ENCODE data around the gene FKBP9.

FKBP9 gene

DNA sequence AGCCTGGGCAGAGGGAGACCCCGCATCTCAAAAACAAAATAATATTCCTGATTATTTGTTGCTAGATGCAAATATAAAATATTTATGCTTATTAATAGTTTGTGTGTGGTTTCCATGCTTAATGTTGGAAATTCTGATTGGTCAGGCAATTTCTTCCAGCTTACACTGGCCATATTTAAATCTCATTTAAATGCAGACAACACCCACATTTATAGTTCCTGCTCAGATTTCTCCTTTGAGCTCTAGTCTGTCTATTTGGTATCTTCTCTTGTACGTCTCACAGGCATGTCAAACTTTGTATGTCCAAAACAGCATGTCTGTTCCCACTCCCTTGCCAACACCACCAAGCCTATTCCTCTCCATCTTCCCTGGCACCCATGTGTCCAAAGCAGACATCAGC, 52.5 kb downstream of the FKBP9 start:
- no peak for DNase-seq

GRCh38 chr7:33012364-33012763, 55.1 kb downstream of the FKBP9 start:
- no peak for DNase-seq

GRCh38 chr7:33024189-33024757, 67.0 kb downstream of the FKBP9 start:
- no peak for DNase-seq

DNA sequence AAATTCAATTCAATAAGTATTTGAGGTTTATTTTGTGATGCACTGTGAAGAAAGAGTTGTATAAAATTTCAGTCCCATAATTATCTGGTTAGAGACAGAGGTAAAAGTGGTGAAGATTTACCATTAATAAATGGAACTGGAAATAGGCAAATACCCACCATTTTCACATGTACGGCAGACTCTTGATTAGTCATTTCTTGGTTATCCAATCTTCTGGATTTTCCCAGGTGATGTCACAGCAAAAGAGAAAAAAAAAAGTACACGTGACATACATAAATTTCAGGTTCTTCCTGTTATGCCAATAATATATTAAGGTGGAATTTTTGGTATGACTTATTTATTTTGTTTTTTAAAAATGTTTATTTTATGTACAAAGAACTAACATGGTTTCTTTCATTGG, 78.5 kb downstream of the FKBP9 start:
- DNase-seq, result no peak

- no peak for DNase-seq
Observed at GRCh38 chr7:33038639-33039038, 81.4 kb downstream of the FKBP9 start.

- DNase-seq, result no peak
Observed at GRCh38 chr7:33039257-33039902, 82.1 kb downstream of the FKBP9 start.

DNA sequence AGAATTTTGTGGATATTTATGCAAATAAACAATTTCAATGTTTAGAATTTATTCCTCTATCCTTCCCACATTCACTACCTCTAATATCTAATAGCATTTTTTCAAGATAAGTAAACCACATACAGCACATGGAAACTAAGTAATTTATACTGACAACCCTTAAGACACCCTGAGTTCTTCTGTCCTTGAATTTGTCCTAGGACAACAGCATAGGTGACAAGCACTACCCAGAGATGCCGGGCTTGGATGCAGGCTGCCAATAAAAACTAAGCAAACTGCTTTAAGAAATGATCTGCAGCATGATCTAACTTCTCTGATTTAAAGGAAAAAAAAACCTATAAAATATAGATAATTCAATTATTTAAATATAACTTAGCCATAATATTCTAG, 82.7 kb downstream of the FKBP9 start:
- no peak for DNase-seq

DNA sequence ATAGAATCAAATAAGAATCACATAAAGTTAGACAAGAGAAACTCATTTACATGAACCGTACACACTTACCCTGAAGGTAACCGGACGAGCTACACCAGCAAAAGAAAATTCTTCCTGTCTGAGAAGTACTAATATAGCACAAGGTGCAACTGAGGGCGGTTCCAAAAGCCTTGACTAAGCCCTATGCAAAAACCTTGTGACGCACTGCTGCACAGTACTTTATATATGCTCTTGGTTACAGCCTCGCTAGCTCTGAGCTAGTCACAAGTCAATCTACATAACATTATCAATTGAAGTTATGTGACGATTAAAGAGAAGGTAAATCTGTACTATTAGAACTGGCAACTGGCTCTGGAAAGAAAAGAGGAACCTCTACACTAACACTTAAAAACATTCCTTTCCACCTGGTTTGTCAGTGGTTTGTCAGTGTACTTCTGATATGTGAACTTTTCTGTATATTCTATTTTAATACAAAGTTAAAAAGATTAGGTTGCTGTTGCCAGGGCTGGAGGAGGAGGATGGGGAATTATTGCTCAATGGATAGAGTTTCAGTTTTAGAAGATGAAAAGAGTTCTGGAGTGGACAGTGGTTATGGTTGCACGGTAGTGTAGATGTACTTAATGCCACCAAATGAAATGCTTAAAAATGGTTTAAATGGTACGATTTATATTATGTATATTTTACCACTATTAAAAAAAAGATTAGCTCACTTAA, 83.7 kb downstream of the FKBP9 start:
- no peak for DNase-seq

DNA sequence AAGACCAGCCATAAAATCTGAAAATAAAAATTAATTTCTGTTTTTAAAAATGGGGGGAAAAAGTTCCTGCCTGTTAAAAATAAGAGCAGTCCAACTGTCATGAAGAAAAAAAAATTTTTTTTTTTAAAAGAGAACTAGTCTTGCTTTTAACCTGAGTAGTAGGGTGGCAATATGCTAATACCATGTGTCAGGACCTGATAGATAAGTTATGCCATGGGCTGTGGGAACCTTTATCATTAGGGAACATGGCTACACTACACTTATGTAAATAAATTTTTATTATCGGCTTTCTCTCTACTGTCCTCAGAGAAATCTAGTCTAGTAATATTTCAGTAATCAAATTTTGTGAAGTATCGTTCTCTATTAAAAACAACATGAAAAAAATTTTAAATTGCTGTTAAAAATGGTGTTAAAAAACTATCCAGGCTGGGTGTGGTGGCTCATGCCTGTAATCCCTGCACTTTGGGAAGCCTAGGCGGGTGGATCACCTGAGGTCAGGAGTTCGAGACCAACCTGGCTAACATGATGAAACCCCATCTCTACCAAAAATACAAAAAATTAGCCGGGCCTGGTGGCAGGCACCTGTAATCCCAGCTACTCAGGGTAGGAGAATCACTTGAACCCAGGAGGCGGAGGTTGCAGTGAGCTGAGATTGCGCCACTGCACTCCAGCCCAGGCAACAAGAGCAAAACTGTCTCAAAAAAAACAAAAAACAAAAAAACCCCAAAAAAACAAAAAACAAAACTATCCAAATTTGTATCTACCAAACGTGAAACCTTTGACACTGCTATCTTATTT, 84.6 kb downstream of the FKBP9 start:
- DNase-seq, result no peak

DNA sequence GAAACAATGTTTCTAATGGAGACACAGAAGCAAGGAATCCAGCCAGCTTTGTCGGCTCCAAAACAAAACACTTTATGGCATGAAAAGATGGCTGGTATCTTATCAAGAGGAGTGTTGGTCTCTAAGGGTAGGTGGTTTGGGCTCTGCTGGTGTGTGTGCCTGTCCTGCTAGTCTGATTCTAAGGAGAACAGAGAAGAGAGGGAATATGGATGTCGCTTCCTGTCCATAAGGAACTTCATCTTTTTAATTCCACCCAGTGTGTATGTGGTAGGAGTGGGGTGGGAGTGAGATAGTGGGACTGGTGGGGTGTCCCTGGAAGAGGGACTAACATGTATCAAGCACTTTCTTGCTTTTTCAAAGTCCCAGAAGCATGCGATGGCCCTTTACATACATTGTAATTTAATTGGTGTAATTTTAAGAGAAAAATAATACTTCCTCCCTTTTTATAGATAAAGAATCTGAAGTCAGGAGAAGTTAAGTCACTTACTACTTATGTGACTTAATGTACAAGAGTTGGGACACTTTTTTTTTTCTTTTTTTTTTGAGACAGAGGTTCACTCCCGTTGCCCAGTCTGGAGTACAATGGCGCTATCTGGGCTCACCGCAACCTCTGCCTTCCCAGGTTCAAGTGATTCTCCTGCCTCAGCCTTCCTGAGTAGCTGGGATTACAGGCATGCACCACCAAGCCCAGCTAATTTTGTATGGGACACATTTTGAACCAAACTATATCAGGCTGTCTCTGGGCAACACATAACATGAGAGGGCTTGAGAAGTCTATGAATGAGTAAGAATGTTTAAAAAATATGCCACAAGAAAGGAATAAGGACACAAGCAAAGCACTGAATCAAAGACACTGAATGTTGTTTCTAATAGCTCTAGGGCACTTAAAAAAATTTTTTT, 86.5 kb downstream of the FKBP9 start:
- no peak for DNase-seq

- no peak for DNase-seq
Observed at GRCh38 chr7:33044401-33044718, 87.1 kb downstream of the FKBP9 start.

DNA sequence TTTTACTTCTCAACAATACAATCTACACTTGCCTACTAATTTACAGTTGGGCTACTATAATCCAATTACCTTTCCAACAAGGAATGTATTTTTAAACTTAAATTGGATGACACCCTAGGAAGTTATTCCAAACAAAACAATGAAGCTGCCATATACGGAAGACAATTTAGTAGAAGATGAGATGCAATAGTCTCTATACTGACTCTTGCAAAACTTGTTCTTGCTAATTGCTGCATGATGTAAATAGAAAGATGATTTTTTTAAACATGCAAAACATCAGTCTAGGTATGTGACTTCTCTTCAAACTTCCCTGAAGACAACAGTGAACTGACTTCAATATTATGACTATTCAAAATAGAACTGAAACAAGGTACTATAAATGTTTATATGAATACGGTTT, 87.7 kb downstream of the FKBP9 start:
- peak; percentile 48 for DNase-seq

GRCh38 chr7:33048257-33048656, 91.0 kb downstream of the FKBP9 start:
- no peak for DNase-seq

GRCh38 chr7:33048704-33049103, 91.5 kb downstream of the FKBP9 start:
- no peak for DNase-seq

DNA sequence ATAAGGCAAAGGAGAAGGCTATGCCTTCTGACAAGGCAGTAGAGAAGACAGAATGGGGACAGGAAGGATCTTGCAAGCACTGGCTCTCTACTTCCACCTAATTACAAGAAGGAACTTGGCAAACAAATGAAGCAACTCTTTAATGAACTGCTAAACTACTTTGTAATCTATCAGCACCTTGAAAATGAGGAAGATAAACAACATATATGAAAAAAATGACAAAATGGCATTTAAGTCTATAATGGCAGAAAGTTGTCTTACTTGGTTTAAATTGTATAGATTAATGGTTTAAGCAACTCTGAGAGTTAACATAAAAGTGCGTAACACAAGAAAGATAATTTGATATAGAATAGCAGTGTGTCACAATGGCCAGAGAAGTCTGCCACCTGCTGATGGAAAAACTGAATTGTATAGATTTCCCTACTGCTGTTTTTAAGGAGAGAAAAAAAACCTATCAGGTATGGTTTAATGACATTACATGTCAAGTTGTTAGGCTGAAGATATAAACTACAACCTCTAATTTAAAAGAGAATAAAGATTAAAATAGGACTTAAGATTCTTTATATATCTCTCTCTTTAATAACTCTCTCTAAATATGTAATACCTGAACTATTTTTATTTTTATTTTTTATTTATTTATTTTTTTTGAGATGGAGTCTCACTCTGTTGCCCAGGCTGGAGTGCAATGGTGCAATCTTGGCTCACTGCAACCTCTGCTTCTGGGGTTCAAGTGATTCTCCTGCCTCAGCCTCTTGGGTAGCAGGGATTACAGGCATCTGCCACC, 93.5 kb downstream of the FKBP9 start:
- DNase-seq, result peak; percentile 51

DNA sequence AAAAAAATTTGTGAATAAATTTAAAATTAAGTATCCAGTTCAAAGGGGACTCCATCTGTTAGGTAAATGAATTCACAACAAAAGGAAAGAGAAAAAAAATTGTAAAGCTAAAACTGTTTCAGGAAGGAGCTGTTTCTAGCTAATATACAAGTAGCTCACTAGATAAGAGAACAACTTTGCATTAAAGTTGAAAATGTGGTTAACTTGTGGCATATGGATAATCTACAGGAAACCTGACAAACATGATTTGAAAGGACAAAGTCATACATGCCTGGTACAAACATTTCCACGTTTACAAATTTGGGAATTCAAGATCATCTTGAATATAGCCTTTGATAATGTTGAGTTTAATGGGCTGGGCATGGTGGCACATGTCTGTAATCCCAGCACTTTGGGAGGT, 96.5 kb downstream of the FKBP9 start:
- DNase-seq, result no peak

DNA sequence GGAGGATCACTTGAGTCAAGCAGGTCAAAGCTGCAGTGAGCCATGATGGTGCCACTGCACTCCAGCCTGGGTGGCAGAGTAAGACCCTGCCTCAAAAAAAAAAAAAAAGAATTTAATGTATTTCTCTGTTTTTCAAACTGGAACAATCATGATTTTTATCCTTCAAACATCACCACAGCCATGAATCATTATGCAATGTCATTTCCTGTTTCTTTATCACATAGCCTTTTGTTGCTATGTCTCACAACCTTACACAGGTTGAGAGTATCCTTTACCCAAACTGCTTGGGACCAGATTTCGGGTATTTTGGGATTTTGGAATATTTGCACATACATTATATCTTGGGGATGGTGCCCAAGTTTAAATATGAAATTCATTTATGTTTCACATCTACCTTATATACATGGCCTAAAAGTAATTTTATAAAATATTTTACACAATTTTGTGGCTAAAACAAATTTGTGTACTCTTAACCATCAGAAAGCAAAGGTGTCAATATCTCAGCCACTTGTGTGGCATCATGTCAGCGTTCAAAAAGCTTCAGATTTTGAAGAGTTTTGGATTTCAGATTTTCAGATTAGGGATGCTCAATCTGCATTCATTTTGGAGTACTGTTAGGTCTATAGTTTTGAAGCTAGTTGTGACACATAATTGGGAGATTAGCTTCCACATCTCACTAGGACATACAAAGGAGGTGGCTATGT, 97.2 kb downstream of the FKBP9 start:
- DNase-seq, result no peak

GRCh38 chr7:33055158-33055557, 97.9 kb downstream of the FKBP9 start:
- DNase-seq, result no peak

Measured in fibroblast of skin of right quadriceps (primary cell).